Retinal pigment epithelial cell (primary cell): ENCODE measurements around the gene NKX6-2.

ENCODE experiments used
- DNase-seq: peaks from one replicate; pipeline ENCODE4 v3.0.0-alpha.2; 2010; ENCODE audit warnings: low read depth
- H3K4me3 ChIP-seq: 2 replicates; pipeline ENCODE4 v1.5.1; 2011; ENCODE audit warnings: mild to moderate bottlenecking, low read length, control low read depth, moderate library complexity
- CTCF ChIP-seq: conservative IDR thresholded peaks from 2 replicates; pipeline ENCODE4 v1.5.1; 2011; ENCODE audit warnings: low read depth, low read length, control low read depth, inconsistent platforms

Gene NKX6-2

DNA sequence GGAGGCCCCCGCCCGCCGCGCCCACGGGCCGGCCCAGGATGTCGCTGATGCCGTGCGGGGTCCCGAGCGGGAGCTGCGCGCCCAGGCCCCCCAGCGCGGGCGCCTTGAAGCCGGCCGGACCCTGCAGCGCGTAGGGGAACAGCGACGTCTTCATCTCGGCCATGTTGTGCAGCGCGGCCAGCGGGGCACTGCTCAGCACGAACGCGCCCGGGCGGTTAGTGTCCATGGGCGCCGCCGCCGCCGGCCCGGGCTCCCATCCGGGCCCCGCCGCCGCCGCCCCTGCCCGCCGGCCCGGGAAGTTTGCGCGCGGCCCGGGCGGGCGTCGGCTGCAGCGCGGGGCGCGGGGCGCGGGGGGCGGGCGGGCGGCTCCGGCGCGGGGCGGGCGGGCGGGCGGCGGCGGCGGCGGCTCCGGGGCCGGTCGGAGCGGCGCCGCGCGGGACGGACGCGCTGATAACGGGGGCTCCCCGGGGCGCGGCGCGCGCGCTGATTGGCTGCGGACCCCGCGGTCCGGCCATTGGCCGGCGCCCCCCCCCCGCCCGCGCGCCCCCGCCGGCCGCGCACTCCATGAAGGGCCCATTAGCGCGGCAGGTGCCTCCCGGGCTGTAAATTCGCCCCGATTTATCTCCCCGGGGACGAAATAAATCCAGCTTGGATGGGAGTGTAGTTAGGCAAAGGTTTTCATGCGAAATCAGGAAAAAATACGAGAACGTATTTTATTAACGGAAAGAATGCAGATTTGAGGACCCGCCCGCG, at the start of gene NKX6-2:
TSS of gene NKX6-2 (minus strand) at position 425 of the 753 bp plus-strand sequence. CDS start at position 226, 199 bp downstream.
- no peak within 1 kb of the TSS for H3K4me3 ChIP-seq
- DNase-seq, result no peak
- no peak for TF ChIP-seq CTCF

DNA sequence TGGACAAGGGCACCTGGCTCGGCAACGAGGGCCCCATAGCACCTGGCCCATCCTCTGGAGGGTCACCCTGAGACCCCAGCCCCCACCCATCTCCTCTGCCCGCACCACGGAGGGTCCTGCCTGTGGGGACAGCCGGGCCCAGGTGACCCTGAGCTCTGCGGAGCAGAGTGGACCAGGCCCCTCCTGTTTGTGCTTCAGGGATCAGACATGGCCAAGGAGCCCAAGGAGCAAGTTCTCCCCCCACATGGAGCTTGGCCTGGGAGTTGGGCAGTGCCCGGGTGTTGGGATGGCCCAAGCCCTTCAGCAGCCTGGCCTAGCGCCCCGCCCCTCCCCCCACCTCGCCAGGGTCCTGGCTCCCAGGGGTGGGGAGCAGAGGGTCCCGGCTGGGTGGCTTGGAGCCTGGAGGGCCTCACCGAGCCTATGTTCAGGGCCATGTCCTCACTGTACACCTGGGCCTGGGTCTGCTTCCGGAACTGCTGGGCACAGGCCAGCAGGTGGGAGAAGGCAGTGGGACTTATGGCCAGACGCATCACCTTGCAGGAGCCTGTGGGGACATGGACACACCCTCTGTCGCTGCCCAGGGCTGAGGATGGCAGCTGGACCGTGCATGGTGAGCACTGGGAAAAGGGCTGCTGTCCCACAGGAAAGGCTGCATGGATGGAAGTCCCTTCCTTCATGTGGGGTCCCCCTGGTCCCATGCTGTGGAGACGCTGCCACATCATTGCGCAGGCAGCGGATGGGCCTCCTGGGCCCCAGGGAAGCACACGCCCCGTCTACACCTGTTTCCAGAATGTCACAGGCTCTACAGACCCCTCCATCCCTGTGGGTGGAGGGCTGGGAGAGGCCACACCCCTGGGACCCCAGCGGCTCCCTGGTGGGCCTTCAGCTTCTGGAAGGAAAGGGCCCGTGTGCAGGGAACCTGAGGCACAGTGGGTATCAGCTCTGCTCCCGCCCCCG, 49.2 kb upstream of the NKX6-2 start:
- TF ChIP-seq CTCF, result no peak
- H3K4me3 ChIP-seq, result no peak overlapping the region
- DNase-seq, result no peak

DNA sequence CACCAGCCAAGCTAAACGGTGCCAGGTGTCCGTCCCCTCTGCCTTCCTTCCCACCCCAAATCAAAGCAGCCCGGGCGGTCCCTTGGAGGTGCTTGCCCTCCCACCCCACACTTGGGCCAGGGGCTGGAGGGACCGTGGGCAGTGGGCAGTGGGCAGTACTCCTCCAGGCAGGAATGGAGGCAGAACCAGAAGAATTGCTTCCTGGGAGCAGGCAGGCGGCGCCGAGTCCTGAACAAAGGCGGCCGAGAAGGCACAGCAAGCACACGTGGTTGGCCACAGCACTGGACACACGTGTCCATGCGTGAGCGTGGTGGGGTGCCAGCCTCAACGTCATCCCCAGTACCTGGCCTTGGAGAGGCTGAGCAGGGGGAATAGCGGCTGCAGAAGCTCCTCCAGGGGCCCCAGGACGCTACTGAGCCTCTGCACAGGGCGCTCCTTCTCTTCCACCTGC, 48.4 kb upstream of the NKX6-2 start:
- no peak for DNase-seq
- no peak overlapping the region for H3K4me3 ChIP-seq
- no peak for TF ChIP-seq CTCF

- no peak overlapping the region for H3K4me3 ChIP-seq
- DNase-seq, result no peak
These were observed 47.6 kb upstream of the NKX6-2 start for GRCh38 chr10:132833421-132834111.

GRCh38 chr10:132832186-132832969, 46.4 kb upstream of the NKX6-2 start:
- no peak for DNase-seq
- no peak overlapping the region for H3K4me3 ChIP-seq
- no peak for TF ChIP-seq CTCF

More at GRCh38 chr10:132833421-132834111, 47.6 kb upstream of the NKX6-2 start:
- no peak for TF ChIP-seq CTCF

GRCh38 chr10:132829403-132829802, 43.5 kb upstream of the NKX6-2 start:
- no peak for DNase-seq
- H3K4me3 ChIP-seq, result no peak overlapping the region
- no peak for TF ChIP-seq CTCF
